Activated naive CD8-positive, alpha-beta T cell treated with anti-CD3 and anti-CD28 coated beads, Interleukin-2, amount 50 U/mL, for 16 hours (primary cell): ENCODE data around the gene ZNF428.
"Not testable (repeated sequence)": the region's sequence is repeated elsewhere in the genome, so short reads cannot be mapped to it uniquely, and the experiment has no call there.

ENCODE experiments used
- DNase-seq: peaks from one replicate; pipeline ENCODE4 v3.0.0-alpha.2; 2020; ENCODE audit warnings: low read depth, low spot score

Gene ZNF428

GRCh38 chr19:43619262-43620060, at the start of gene ZNF428:
Gene ZNF428 (minus strand): TSS chr19:43619629. CDS start chr19:43614304, 5,325 bp downstream.
- DNase-seq: peak; percentile 73

- peak; percentile 82 for DNase-seq
Observed at GRCh38 chr19:43668406-43669109, 49.1 kb upstream of the ZNF428 start.

- DNase-seq: no peak
Observed at GRCh38 chr19:43667876-43668405, 48.5 kb upstream of the ZNF428 start.

GRCh38 chr19:43667126-43667875, 47.9 kb upstream of the ZNF428 start:
- DNase-seq: no peak

GRCh38 chr19:43664018-43664417, 44.6 kb upstream of the ZNF428 start:
- DNase-seq: no peak

GRCh38 chr19:43662487-43662886, 43.1 kb upstream of the ZNF428 start:
- DNase-seq: no peak

GRCh38 chr19:43660971-43661360, 41.5 kb upstream of the ZNF428 start:
- no peak for DNase-seq

- DNase-seq: no peak
Observed at GRCh38 chr19:43660301-43660970, 41.0 kb upstream of the ZNF428 start.

GRCh38 chr19:43658494-43658893, 39.1 kb upstream of the ZNF428 start:
- DNase-seq: no peak

GRCh38 chr19:43658001-43658400, 38.6 kb upstream of the ZNF428 start:
- no peak for DNase-seq

- DNase-seq: no peak
Observed at GRCh38 chr19:43656436-43656835, 37.0 kb upstream of the ZNF428 start.

- no peak for DNase-seq
Observed at GRCh38 chr19:43652546-43652874, 33.1 kb upstream of the ZNF428 start.

- no peak for DNase-seq
Observed at GRCh38 chr19:43651758-43652545, 32.5 kb upstream of the ZNF428 start.

- not testable (repeated sequence) for DNase-seq
Observed at GRCh38 chr19:43650276-43650675, 30.8 kb upstream of the ZNF428 start.

GRCh38 chr19:43649514-43649913, 30.1 kb upstream of the ZNF428 start:
- DNase-seq: no peak

- DNase-seq: no peak
Observed at GRCh38 chr19:43648633-43649032, 29.2 kb upstream of the ZNF428 start.

- DNase-seq: no peak
Observed at GRCh38 chr19:43644181-43644580, 24.8 kb upstream of the ZNF428 start.

GRCh38 chr19:43643326-43643725, 23.9 kb upstream of the ZNF428 start:
- no peak for DNase-seq

- DNase-seq: no peak
Observed at GRCh38 chr19:43642531-43642930, 23.1 kb upstream of the ZNF428 start.

- no peak for DNase-seq
Observed at GRCh38 chr19:43641333-43641732, 21.9 kb upstream of the ZNF428 start.

- DNase-seq: no peak
Observed at GRCh38 chr19:43640424-43640757, 21.0 kb upstream of the ZNF428 start.
